RPMI8226 (cell line): ENCODE results near the gene ABHD15.

Experiments used
- DNase-seq: peaks from one replicate; pipeline ENCODE4 v3.0.0-alpha.2; 2015

The ABHD15 gene

GRCh38 chr17:29582254-29582765 is 15.5 kb upstream of the ABHD15 start:
- no peak for DNase-seq

- no peak for DNase-seq
These were observed 14.9 kb upstream of the ABHD15 start for GRCh38 chr17:29581583-29582253.

- peak; percentile 92 for DNase-seq
These were observed 13.3 kb upstream of the ABHD15 start for GRCh38 chr17:29579866-29580771.

GRCh38 chr17:29578626-29579485 is 12.0 kb upstream of the ABHD15 start:
- no peak for DNase-seq

GRCh38 chr17:29577385-29578211 is 10.8 kb upstream of the ABHD15 start:
- no peak for DNase-seq

GRCh38 chr17:29577001-29577370 is 10.1 kb upstream of the ABHD15 start:
- no peak for DNase-seq

GRCh38 chr17:29576214-29577000 is 9.6 kb upstream of the ABHD15 start:
- no peak for DNase-seq

- no peak for DNase-seq
These were observed 8.8 kb upstream of the ABHD15 start for GRCh38 chr17:29575511-29576213.

- DNase-seq, result no peak
These were observed 8.1 kb upstream of the ABHD15 start for GRCh38 chr17:29574732-29575510.

GRCh38 chr17:29573871-29574731 is 7.3 kb upstream of the ABHD15 start:
- no peak for DNase-seq

- DNase-seq, result no peak
These were observed 6.7 kb upstream of the ABHD15 start for GRCh38 chr17:29573558-29573869.

GRCh38 chr17:29572691-29573557 is 6.1 kb upstream of the ABHD15 start:
- DNase-seq, result peak; percentile 65

GRCh38 chr17:29571883-29572681 is 5.2 kb upstream of the ABHD15 start:
- DNase-seq, result no peak

GRCh38 chr17:29571486-29571882 is 4.6 kb upstream of the ABHD15 start:
- DNase-seq, result no peak

GRCh38 chr17:29570521-29570920 is 3.7 kb upstream of the ABHD15 start:
- no peak for DNase-seq

- no peak for DNase-seq
These were observed 2.6 kb upstream of the ABHD15 start for GRCh38 chr17:29569245-29569950.
